H9 (cell line): ENCODE results near the gene SCNN1B. TPM values are rescaled to one million over a fixed set of nuclear protein-coding genes. Genes with fewer than 3 reads are reported as not detected.

Source experiments
- DNase-seq: peaks from one replicate; pipeline ENCODE4 v3.0.0-alpha.2; 2017
- H2AFZ ChIP-seq: one replicate; pipeline ENCODE4 v1.6.1; 2013; ENCODE audit warnings: mild to moderate bottlenecking, low read length, control low read depth, moderate library complexity
- H2AK5ac ChIP-seq: 2 replicates; pipeline ENCODE4 v1.6.1; 2013; ENCODE audit warnings: low read length, control low read depth, mixed read lengths; ENCODE audit not compliant: insufficient read length
- H2BK120ac ChIP-seq: one replicate; pipeline ENCODE4 v1.6.1; 2013; ENCODE audit warnings: low read depth, mild to moderate bottlenecking, low read length, control low read depth, inconsistent platforms; ENCODE audit not compliant: poor library complexity, severe bottlenecking
- H2BK12ac ChIP-seq: 2 replicates; pipeline ENCODE4 v1.6.1; 2013; ENCODE audit warnings: low read length, control low read depth, mixed read lengths, low read depth; ENCODE audit not compliant: insufficient read length
- H2BK15ac ChIP-seq: 2 replicates; pipeline ENCODE4 v1.6.1; 2013; ENCODE audit warnings: low read depth, low read length, control low read depth
- H2BK20ac ChIP-seq: one replicate; pipeline ENCODE4 v1.6.1; 2013; ENCODE audit warnings: low read depth, mild to moderate bottlenecking, low read length, control low read depth, inconsistent platforms; ENCODE audit not compliant: poor library complexity, severe bottlenecking
- H2BK5ac ChIP-seq: 2 replicates; pipeline ENCODE4 v1.6.1; 2013; ENCODE audit warnings: low read length, control low read depth, mixed read lengths; ENCODE audit not compliant: insufficient read length
- H3K14ac ChIP-seq: 2 replicates; pipeline ENCODE4 v1.6.1; 2013; ENCODE audit warnings: low read length, control low read depth; ENCODE audit not compliant: insufficient read depth
- H3K18ac ChIP-seq: 2 replicates; pipeline ENCODE4 v1.6.1; 2013; ENCODE audit warnings: low read depth, mild to moderate bottlenecking, mixed read lengths, low read length, control low read depth; ENCODE audit not compliant: insufficient read length
- H3K23ac ChIP-seq: 2 replicates; pipeline ENCODE4 v1.6.1; 2013; ENCODE audit warnings: low read length, control low read depth, mixed read lengths, low read depth; ENCODE audit not compliant: insufficient read length
- H3K23me2 ChIP-seq: 2 replicates; pipeline ENCODE4 v1.6.1; 2013; ENCODE audit warnings: low read depth, mild to moderate bottlenecking, mixed read lengths, low read length, control low read depth; ENCODE audit not compliant: insufficient read length, poor library complexity, severe bottlenecking
- H3K27ac ChIP-seq: 2 replicates; pipeline ENCODE4 v1.5.1; 2013; ENCODE audit warnings: low read length, control low read depth, mixed read lengths, low read depth; ENCODE audit not compliant: insufficient read length
- H3K27me3 ChIP-seq: 2 replicates; pipeline ENCODE4 v1.6.1; 2013; ENCODE audit warnings: low read length, control low read depth, inconsistent platforms; ENCODE audit not compliant: insufficient read depth
- H3K4ac ChIP-seq: 2 replicates; pipeline ENCODE4 v1.6.1; 2013; ENCODE audit warnings: low read depth, mild to moderate bottlenecking, control low read depth, inconsistent platforms, low read length, moderate library complexity
- H3K4me1 ChIP-seq: 2 replicates; pipeline ENCODE4 v1.6.1; 2013; ENCODE audit warnings: low read length, control low read depth, inconsistent platforms; ENCODE audit not compliant: insufficient read depth
- H3K4me2 ChIP-seq: 2 replicates; pipeline ENCODE4 v1.6.1; 2013; ENCODE audit warnings: low read length, control low read depth, mixed read lengths; ENCODE audit not compliant: insufficient read length, insufficient read depth
- H3K56ac ChIP-seq: 2 replicates; pipeline ENCODE4 v1.6.1; 2013; ENCODE audit warnings: low read depth, mild to moderate bottlenecking, mixed read lengths, low read length, control low read depth; ENCODE audit not compliant: insufficient read length
- H3K79me1 ChIP-seq: 2 replicates; pipeline ENCODE4 v1.6.1; 2013; ENCODE audit warnings: low read depth, mild to moderate bottlenecking, moderate library complexity, low read length, control low read depth, inconsistent platforms; ENCODE audit not compliant: insufficient read depth, poor library complexity, severe bottlenecking
- H3K79me2 ChIP-seq: 2 replicates; pipeline ENCODE4 v1.6.1; 2013; ENCODE audit warnings: low read length, control low read depth, inconsistent platforms; ENCODE audit not compliant: insufficient read depth
- H3K9ac ChIP-seq: 2 replicates; pipeline ENCODE4 v1.6.1; 2013; ENCODE audit warnings: low read length, control low read depth, mixed read lengths; ENCODE audit not compliant: insufficient read length; ENCODE audit errors: extremely low read depth
- H3K9me3 ChIP-seq: one replicate; pipeline ENCODE4 v1.6.1; 2013; ENCODE audit warnings: low read depth, low read length, inconsistent platforms; ENCODE audit not compliant: control insufficient read depth
- H3T11ph ChIP-seq: one replicate; pipeline ENCODE4 v1.6.1; 2013; ENCODE audit warnings: mild to moderate bottlenecking, low read length, control low read depth, inconsistent platforms
- H4K20me1 ChIP-seq: one replicate; pipeline ENCODE4 v1.6.1; 2013; ENCODE audit not compliant: control insufficient read depth, insufficient read length, insufficient read depth
- H4K5ac ChIP-seq: 2 replicates; pipeline ENCODE4 v1.6.1; 2013; ENCODE audit warnings: low read depth, mild to moderate bottlenecking, mixed read lengths, low read length, control low read depth; ENCODE audit not compliant: insufficient read length
- H4K8ac ChIP-seq: replicated peaks from 2 replicates; pipeline ENCODE4 v1.6.1; 2013; ENCODE audit warnings: low read length, control low read depth, mixed read lengths, low read depth; ENCODE audit not compliant: insufficient read length
- H4K91ac ChIP-seq: 2 replicates; pipeline ENCODE4 v1.6.1; 2013; ENCODE audit warnings: low read depth, mild to moderate bottlenecking, moderate library complexity, mixed read lengths, low read length, control low read depth; ENCODE audit not compliant: insufficient read length
- H3K27ac Mint-ChIP-seq, 3 experiments: 2 replicates in 2 of 3; 3 replicates in 1 of 3; pipeline ENCODE4 v1.8.0; 2020 to 2021; ENCODE audit warnings: mixed read lengths in 3 of 3, mild to moderate bottlenecking in 1 of 3, moderate library complexity in 1 of 3
- H3K27me3 Mint-ChIP-seq: 2 replicates; pipeline ENCODE4 v1.8.0; 2021; ENCODE audit warnings: low read depth, mild to moderate bottlenecking, moderate library complexity, mixed read lengths
- H3K36me3 Mint-ChIP-seq, 3 experiments: 2 replicates in 2 of 3; 3 replicates in 1 of 3; pipeline ENCODE4 v1.8.0; 2020 to 2021; ENCODE audit warnings: low read depth in 3 of 3, mixed read lengths in 3 of 3; ENCODE audit not compliant: insufficient read depth in 1 of 3
- H3K4me1 Mint-ChIP-seq, 2 experiments: 2 replicates each; pipeline ENCODE4 v1.8.0; 2020; ENCODE audit warnings: mixed read lengths in 2 of 2
- H3K4me3 Mint-ChIP-seq, 2 experiments: 2 replicates in 1 of 2; 3 replicates in 1 of 2; pipeline ENCODE4 v1.8.0; 2020 to 2021; ENCODE audit warnings: mild to moderate bottlenecking in 2 of 2, mixed read lengths in 2 of 2, moderate library complexity in 1 of 2
- H3K9me3 Mint-ChIP-seq, 2 experiments: 2 replicates in 1 of 2; 3 replicates in 1 of 2; pipeline ENCODE4 v1.8.0; 2020; ENCODE audit warnings: mild to moderate bottlenecking in 2 of 2, mixed read lengths in 2 of 2, moderate library complexity in 1 of 2
- WGBS: extraction: QIAGEN DNeasy Blood & Tissue Kit; methylation state at CpG from one replicate; pipeline ENCODE4 v1.1.7; 2013; ENCODE audit warnings: missing lambda C conversion rate, low lambda C conversion rate, mixed read lengths; ENCODE audit not compliant: insufficient read length; ENCODE audit errors: extremely low coverage; 5-methylcytosine and 5-hydroxymethylcytosine counted together
- total RNA-seq: library from RNA; stranded (reverse); gene quantifications from 2 replicates; pipeline ENCODE4 v1.2.1, GENCODE V29; 2021
- TF ChIP-seq, protein P1 (sequence below): fragments of 200-600 bp; sonication (generic); conservative IDR thresholded peaks from 3 replicates; pipeline ENCODE4 v1.8.0; 2021; ENCODE audit warnings: antibody characterized with exemption, mild to moderate bottlenecking

Gene SCNN1B
- total RNA-seq, 1 experiment from 2014 or later = 0.11 TPM

DNA sequence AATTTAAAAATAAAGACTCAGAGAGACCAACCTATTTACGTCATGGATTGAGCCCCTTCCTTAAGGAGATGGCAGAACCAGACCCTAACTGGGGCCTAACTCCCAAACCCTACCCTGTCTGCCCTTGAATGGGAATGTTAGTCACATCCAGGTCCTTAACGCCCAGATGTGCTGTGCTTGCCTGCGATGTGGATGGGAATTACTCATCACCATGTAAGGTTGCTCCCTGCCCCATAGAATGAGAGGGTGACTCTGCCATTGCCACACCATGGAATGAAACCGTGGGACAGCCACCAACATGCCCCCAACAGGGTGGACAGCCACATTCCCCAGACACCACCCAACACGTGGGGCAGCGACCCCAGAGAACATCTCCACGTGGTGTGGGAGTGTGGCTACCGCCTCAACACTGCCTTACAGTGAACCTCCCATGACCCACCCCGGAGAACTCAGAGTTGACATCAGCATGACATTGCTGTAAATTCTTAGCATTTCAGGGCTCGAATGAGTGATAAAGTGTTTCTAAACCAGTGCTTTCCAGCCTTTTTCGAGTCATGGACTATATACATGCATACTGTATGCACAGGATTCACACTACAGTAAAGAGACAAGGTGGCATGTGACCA is 31.8 kb downstream of the SCNN1B start:
- Histone ChIP-seq H2BK12ac (no peak overlapping the region), H3K4ac (no peak overlapping the region), H3K27me3 (no peaks in the 10 kb centered on the region), H3K56ac (no peak overlapping the region), H2BK120ac (no peak overlapping the region), H3K9me3 (no peaks in the 10 kb centered on the region), H2BK20ac (no peak overlapping the region), H3K4me1 (no peaks in the 10 kb centered on the region), H2BK15ac (no peak overlapping the region), H2AK5ac (no peak overlapping the region), H4K91ac (no peak overlapping the region), H3K14ac (no peak overlapping the region), H2AFZ (no peak overlapping the region), H4K5ac (no peak overlapping the region), H4K8ac (no peak overlapping the region), H3K18ac (no peak overlapping the region), H3T11ph (no peak overlapping the region), H3K23me2 (no peaks in the 10 kb centered on the region), H2BK5ac (no peak overlapping the region), H3K23ac (no peak overlapping the region), H3K27ac (no peak overlapping the region), H4K20me1 (no peaks in the 10 kb centered on the region), H3K79me1 (no peaks in the 10 kb centered on the region), H3K9ac (no peak overlapping the region), H3K4me2 (no peak overlapping the region), H3K79me2 (no peaks in the 10 kb centered on the region)
- DNase-seq = no peak
- Mint-ChIP-seq H3K4me3 (no peak overlapping the region), H3K27me3 (no peaks in the 10 kb centered on the region), H3K27ac (peak overlapping the region in 1 of 3 experiments; percentile 20; a peak in 2 of 7 replicates), H3K9me3 (no peaks in the 10 kb centered on the region), H3K4me1 (peaks cover 3 to 7% of the 10 kb centered on the region in 2 experiments), H3K36me3 (no peaks in the 10 kb centered on the region)
- TF ChIP-seq, protein P1, sequence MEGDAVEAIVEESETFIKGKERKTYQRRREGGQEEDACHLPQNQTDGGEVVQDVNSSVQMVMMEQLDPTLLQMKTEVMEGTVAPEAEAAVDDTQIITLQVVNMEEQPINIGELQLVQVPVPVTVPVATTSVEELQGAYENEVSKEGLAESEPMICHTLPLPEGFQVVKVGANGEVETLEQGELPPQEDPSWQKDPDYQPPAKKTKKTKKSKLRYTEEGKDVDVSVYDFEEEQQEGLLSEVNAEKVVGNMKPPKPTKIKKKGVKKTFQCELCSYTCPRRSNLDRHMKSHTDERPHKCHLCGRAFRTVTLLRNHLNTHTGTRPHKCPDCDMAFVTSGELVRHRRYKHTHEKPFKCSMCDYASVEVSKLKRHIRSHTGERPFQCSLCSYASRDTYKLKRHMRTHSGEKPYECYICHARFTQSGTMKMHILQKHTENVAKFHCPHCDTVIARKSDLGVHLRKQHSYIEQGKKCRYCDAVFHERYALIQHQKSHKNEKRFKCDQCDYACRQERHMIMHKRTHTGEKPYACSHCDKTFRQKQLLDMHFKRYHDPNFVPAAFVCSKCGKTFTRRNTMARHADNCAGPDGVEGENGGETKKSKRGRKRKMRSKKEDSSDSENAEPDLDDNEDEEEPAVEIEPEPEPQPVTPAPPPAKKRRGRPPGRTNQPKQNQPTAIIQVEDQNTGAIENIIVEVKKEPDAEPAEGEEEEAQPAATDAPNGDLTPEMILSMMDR = no peak
- no CpG with 5 or more reads among the region's 11 CpGs for WGBS
